DND-41 (cell line): ENCODE measurements around the gene FKRP.
"Not testable (repeated sequence)": the region's sequence is repeated elsewhere in the genome, so short reads cannot be mapped to it uniquely, and the experiment has no call there.

Experiments
- ATAC-seq: fragments of 200-7000 bp; cut with Tn5 transposase; 3 replicates; pipeline ENCODE4 v1.9.1; 2021; ENCODE audit warnings: low read depth; ENCODE audit not compliant: insufficient read depth
- DNase-seq: peaks from one replicate; pipeline ENCODE4 v3.0.0-alpha.2; 2020
- H2AFZ ChIP-seq: 2 replicates; pipeline ENCODE4 v1.6.0; 2012; ENCODE audit warnings: low read depth, low read length
- H3K27ac ChIP-seq: 2 replicates; pipeline ENCODE4 v1.5.1; 2012; ENCODE audit warnings: low read length, inconsistent platforms
- H3K27me3 ChIP-seq: fragments of 200-600 bp; sonication (generic); 2 replicates; pipeline ENCODE4 v1.6.0; 2012; ENCODE audit warnings: low read length, mild to moderate bottlenecking, inconsistent platforms; ENCODE audit not compliant: insufficient read depth, poor library complexity
- H3K36me3 ChIP-seq: 2 replicates; pipeline ENCODE4 v1.5.1; 2012; ENCODE audit warnings: low read length, inconsistent platforms; ENCODE audit not compliant: insufficient read depth
- H3K4me1 ChIP-seq: 2 replicates; pipeline ENCODE4 v1.5.1; 2012; ENCODE audit warnings: mild to moderate bottlenecking, low read length; ENCODE audit not compliant: insufficient read depth
- H3K4me2 ChIP-seq: 2 replicates; pipeline ENCODE4 v1.6.0; 2012; ENCODE audit warnings: mild to moderate bottlenecking, moderate library complexity, low read length, inconsistent platforms; ENCODE audit not compliant: insufficient read depth
- H3K4me3 ChIP-seq, 2 experiments: fragments of 200-600 bp in 1 of 2; shearing (Covaris generic) in 1 of 2; 2 replicates each; pipeline ENCODE4 v1.5.1; 2012 to 2016; ENCODE audit warnings: inconsistent platforms in 2 of 2, low read length in 2 of 2, mild to moderate bottlenecking in 2 of 2, low read depth in 1 of 2, moderate library complexity in 1 of 2
- H3K79me2 ChIP-seq: 2 replicates; pipeline ENCODE4 v1.6.0; 2012; ENCODE audit warnings: low read length, inconsistent platforms; ENCODE audit not compliant: insufficient read depth
- H3K9ac ChIP-seq: 2 replicates; pipeline ENCODE4 v1.6.0; 2012; ENCODE audit warnings: low read depth, mild to moderate bottlenecking, inconsistent platforms, low read length, moderate library complexity
- H3K9me3 ChIP-seq: 2 replicates; pipeline ENCODE4 v1.5.1; 2012; ENCODE audit warnings: low read length, moderate library complexity, mild to moderate bottlenecking, inconsistent platforms; ENCODE audit not compliant: insufficient read depth, severe bottlenecking
- H4K20me1 ChIP-seq: 2 replicates; pipeline ENCODE4 v1.6.0; 2012; ENCODE audit warnings: low read length; ENCODE audit not compliant: insufficient read depth
- CTCF ChIP-seq: IDR thresholded peaks from 2 replicates; pipeline ENCODE4 v1.5.1; 2012; ENCODE audit warnings: borderline replicate concordance, low read length, moderate library complexity, mild to moderate bottlenecking; ENCODE audit not compliant: poor library complexity, severe bottlenecking; ENCODE audit errors: extremely low read depth
- EZH2 ChIP-seq: IDR thresholded peaks from 3 replicates; pipeline ENCODE4 v1.6.1; 2012; ENCODE audit warnings: borderline replicate concordance, low read depth, mild to moderate bottlenecking, moderate library complexity, low read length, inconsistent platforms; ENCODE audit not compliant: severe bottlenecking

Gene FKRP

GRCh38 chr19:46776927-46777911 lies 31.4 kb downstream of the FKRP start:
- no peak overlapping the region for H3K4me3 ChIP-seq
- peak; percentile 12; the same call in 2 of the 3 replicates for ATAC-seq
- no peaks in the 10 kb centered on the region for H3K27me3 ChIP-seq
- H4K20me1 ChIP-seq, result peaks cover 55% of the 10 kb centered on the region
- peaks cover under 1% of the 10 kb centered on the region; the same call in 1 of the 2 replicates for H3K4me1 ChIP-seq
- peak; percentile 24 for DNase-seq
- peaks cover 26% of the 10 kb centered on the region for H3K79me2 ChIP-seq
- no peaks in the 10 kb centered on the region for H3K9me3 ChIP-seq
- no peak overlapping the region for H3K9ac ChIP-seq
- H3K4me2 ChIP-seq, result no peak overlapping the region
- H3K27ac ChIP-seq, result no peak overlapping the region
- no peak overlapping the region for H2AFZ ChIP-seq
- peaks cover 73% of the 10 kb centered on the region for H3K36me3 ChIP-seq
- no peak for TF ChIP-seq EZH2
- TF ChIP-seq CTCF, result no peak

- not testable (repeated sequence) for H3K9me3 ChIP-seq, H3K9ac ChIP-seq, H2AFZ ChIP-seq, H3K4me2 ChIP-seq, H3K27ac ChIP-seq, H3K4me3 ChIP-seq, H3K4me1 ChIP-seq, ATAC-seq, DNase-seq, H3K27me3 ChIP-seq
- peaks cover 35% of the 10 kb centered on the region for H3K79me2 ChIP-seq
- peaks cover 82% of the 10 kb centered on the region for H3K36me3 ChIP-seq
- H4K20me1 ChIP-seq, result peaks cover 64% of the 10 kb centered on the region
Measured at GRCh38 chr19:46777956-46778645, 32.2 kb downstream of the FKRP start.

- H3K79me2 ChIP-seq, result peaks cover 74% of the 10 kb centered on the region
- no peak overlapping the region for H2AFZ ChIP-seq
- peaks cover 42% of the 10 kb centered on the region for H3K4me1 ChIP-seq
- H3K9ac ChIP-seq, result peak overlapping the region; percentile 70; the same call in 1 of the 2 replicates
- H4K20me1 ChIP-seq, result peaks cover 69% of the 10 kb centered on the region
- peak overlapping the region; percentile 57 for H3K27ac ChIP-seq
- DNase-seq (no peak), ATAC-seq (no peak)
- no peaks in the 10 kb centered on the region for H3K27me3 ChIP-seq
- peak overlapping the region; percentile 94; the same call in 1 of the 2 replicates for H3K4me2 ChIP-seq
- H3K36me3 ChIP-seq, result peaks cover 81% of the 10 kb centered on the region
- no peaks in the 10 kb centered on the region for H3K9me3 ChIP-seq
- H3K4me3 ChIP-seq, result peak overlapping the region in 1 of 2 experiments; percentile 22; a peak in 1 of 4 replicates
- TF ChIP-seq EZH2 (no peak), CTCF (no peak)
Measured at GRCh38 chr19:46782355-46783019, 36.6 kb downstream of the FKRP start.
